ACHN (cell line): ENCODE measurements around the gene CCDC15.
A peak's percentile ranks its signal among the peaks of the same experiment; 100 is the strongest.
"Not testable (repeated sequence)": the region's sequence is repeated elsewhere in the genome, so short reads cannot be mapped to it uniquely, and the experiment has no call there.

ENCODE experiments used
- DNase-seq: peaks from one replicate; pipeline ENCODE4 v3.0.0-alpha.2; 2015
- in situ Hi-C: cut with HindIII; loops from 2 replicates; pipeline ENCODE4 v1.10.0; 2017; ENCODE audit warnings: low sequenced_read_pairs, low pct_ligation_motif_present, low pct_unique_long_range_greater_than_20kb

The CCDC15 gene

GRCh38 chr11:124938970-124939369 is 15.0 kb upstream of the CCDC15 start:
- DNase-seq, result no peak
- in situ Hi-C loops, result no loop called here

DNA sequence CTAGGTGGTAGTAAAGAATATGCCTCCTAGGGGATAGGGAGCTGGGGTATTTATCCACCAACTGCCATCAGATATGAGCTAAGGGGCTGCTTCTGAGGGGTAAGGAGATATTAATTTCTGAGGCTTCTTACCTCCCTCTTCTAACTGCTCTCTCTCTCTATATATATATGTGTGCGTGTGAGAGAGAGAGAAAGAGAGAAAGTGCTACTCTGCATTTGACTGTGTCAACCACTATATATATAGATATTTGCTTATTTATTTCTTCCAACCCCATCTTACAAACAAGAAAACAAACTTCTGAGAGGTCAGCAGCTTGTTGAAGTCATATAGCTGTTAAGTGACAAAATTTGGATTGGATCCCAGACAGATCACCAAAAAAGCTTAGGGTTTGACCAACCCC is 12.3 kb upstream of the CCDC15 start:
- in situ Hi-C loops, result no loop called here

DNA sequence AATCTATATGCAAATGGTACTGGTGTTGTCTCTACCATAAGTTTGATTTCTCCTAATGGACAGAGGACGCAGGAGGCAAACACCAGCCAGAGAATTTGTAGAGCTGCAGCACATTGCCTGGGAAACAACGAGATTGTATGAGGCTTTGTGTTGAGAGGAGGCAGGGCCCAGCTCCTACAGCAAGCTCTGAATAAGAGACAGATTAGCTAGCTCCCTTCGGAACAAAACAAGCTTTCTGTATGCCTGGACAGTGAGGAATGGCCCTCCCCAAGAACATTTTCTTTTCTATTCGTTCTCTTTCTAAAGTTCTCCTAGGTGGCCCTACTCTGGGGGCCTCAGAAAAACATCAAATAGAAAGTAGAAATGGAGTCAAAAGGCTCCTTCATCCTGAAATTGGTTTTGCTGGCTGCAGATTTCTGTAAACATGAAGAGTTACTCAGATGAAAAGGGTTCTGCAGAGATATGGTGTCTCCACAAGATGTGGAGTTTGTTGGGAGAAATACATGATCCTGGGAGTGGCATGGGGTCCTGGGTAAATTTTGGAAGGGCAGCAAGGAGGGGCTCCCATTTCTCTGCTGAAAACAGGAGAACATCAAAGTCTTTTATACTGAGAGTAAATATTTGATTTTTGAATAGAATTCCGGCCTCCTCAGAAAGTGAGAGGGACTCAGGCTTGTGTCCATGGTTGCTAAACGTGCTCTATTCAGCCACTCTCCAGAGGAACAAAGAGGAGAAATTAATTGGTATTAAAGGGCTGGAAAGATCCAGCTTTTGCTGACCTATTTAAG is 11.3 kb upstream of the CCDC15 start:
- DNase-seq, result no peak
- in situ Hi-C loops, result no loop called here

More for the DNA sequence above, 12.3 kb upstream of the CCDC15 start:
- no peak for DNase-seq

DNA sequence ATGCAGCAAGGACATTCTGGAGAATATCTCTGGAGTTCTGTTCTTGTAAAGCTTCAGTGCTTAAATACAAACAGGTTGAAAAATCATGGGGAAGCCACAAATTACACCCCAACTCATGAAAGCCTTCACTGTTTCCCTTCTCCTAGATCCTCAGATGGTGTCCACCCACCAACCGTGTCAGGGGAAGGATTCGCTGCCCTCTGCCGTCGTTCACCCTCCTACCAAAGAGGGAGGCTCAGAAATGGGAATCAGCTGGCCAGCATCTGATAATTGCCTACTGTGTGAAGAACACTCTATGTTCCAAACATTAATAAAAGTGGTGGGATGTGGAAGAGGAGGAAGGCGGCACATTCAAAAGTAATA is 10.8 kb upstream of the CCDC15 start:
- in situ Hi-C loops, result no loop called here
- no peak for DNase-seq

GRCh38 chr11:124943741-124944140 is 10.3 kb upstream of the CCDC15 start:
- in situ Hi-C loops, result no loop called here
- DNase-seq, result no peak

DNA sequence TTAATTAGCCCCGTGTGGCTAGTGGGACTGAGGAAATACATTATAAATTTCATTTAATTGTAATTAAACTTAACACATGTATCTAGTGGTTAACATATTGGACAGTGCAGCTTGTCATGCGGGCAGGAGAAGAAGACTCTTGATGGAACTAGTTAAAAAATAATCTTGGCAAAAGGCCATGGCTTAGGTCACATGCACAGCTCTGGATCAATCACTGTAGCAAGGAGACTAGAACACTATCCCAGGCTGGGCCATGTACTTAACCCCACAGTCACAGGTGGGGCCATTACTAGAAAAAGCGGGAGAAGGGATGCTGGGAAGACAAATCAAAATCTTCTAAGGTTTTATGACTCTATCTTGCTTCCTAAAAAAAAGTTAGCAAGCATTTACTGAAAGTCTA is 9.4 kb upstream of the CCDC15 start:
- no peak for DNase-seq
- in situ Hi-C loops, result no loop called here

DNA sequence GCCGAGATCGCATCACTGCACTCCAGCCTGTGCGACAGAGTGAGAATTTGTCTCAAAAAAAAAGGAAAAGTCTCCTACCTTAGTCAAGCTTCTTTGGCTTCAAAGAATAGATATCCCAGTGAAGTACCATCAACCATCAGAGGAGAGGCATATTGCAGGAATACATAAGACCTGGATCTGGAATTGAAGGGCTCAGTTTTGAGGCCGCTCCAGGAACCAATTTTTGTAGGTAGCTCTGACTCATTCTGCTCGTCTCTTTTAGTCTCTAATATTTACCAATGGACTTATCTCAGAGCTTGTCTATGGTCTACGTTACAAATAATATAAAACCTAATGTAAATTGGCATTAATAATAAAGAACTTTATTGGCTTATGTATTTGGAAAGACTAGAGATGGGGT is 8.2 kb upstream of the CCDC15 start:
- in situ Hi-C loops, result no loop called here
- DNase-seq, result no peak

DNA sequence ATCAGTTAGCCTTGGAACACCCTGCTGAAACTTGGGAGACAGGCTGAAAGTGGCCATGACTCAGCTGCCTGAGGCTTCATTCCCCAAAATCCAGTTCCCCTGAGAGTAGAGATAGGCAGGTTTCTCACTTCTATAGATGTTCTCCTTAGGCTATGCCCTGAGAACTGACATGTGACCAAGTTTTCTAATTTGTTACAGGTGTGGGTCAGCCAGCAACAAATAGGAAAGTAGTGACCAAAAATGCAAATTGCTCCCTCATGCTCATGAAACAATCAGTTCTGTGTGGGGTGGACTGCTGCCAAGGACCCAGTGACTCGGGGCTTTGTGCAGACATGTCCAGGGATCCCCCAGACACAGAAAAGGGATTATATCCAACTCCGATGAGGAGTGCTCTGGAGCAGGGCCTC is 7.3 kb upstream of the CCDC15 start:
- in situ Hi-C loops, result no loop called here
- no peak for DNase-seq

GRCh38 chr11:124950601-124951330 is 3.2 kb upstream of the CCDC15 start:
- no peak for DNase-seq
- in situ Hi-C loops, result no loop called here

DNA sequence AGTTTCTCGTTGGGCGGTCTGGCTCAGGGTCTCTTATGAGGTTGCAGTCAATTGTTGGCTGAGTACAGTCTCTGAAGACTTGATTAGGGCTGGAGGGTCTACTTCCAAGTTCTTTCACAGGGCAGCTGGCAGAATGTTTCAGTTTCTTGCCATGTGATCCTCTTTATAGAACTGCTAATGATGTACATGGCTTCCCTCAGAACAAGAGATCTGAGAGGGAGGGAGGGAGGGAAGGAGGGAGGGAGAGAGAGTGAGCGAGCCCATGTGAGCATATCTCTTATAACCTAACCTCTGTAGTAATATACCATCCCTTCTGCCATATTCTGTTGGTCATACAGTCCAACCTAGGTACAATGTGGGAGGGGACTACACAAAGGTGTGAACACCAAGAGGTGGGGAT is 2.7 kb upstream of the CCDC15 start:
- in situ Hi-C loops, result no loop called here
- DNase-seq, result no peak

DNA sequence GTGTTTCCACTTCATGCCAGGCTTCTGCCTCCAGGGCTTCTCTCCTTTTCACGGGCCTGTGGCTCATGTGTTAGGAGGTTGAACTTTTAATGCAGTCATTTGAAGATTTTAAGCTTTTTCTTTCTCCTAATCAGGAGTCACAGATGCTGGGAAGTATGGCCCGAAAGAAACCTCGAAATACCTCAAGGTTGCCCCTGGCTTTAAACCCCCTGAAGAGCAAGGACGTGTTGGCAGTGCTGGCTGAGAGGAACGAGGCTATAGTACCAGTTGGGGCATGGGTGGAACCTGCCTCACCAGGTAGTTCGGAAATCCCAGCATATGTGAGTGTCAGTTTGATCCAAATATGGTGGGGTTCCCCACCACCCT is 571 bp downstream of the CCDC15 start:
- no peak for DNase-seq

GRCh38 chr11:124955035-124955434 is 1.0 kb downstream of the CCDC15 start:
- no peak for DNase-seq
- in situ Hi-C loops, result no loop called here

More for the DNA sequence above, 571 bp downstream of the CCDC15 start:
- in situ Hi-C loops, result no loop called here

DNA sequence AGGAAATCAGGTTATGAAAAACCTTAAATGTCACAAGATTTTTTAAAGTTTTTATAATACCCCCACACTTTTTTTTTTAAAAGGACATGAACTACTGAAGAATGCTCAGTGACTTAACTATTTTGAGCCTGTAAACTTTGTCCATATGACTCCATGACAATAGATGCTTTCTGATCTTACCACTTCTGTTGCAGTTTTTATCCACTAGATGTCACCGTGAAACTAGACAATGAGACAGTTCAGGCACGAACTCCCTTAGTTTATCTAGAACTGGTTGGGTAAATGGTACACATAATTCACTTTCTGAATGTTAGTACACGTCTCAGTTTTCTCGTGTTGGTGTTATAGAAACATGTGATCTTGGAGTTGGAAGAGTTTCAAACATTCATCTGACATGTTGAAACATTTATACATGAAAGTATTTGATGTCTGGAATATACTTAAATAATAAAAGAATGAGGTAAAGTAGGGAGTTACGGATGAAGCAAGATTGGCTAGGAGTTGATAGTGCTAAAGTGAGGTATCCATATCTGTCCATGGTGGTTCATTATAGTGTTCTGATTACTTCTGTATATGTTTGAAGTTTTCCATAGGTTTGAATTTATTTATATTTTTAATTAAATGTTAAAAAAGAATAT is 8.1 kb downstream of the CCDC15 start:
- DNase-seq, result peak; percentile 72
- in situ Hi-C loops, result no loop called here

DNA sequence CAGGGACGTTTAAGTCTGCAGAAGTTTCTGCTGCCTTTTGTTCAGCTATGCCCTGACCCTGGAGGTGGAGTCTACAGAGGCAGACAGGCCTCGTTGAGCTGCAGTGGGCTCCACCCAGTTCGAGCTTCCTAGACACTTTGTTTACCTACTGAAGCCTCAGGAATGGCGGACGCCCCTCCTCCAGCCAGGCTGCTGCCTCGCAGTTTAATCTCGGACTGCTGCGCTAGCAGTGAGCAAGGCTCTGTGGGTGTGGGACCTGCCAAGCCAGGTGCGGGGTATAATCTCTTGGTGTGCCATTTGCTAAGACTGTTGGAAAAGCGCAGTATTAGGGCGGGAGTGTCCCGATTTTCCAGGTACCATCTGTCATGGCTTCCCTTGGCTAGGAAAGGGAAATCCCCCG is 14.2 kb downstream of the CCDC15 start:
- DNase-seq, in situ Hi-C loops: not testable (repeated sequence)

DNA sequence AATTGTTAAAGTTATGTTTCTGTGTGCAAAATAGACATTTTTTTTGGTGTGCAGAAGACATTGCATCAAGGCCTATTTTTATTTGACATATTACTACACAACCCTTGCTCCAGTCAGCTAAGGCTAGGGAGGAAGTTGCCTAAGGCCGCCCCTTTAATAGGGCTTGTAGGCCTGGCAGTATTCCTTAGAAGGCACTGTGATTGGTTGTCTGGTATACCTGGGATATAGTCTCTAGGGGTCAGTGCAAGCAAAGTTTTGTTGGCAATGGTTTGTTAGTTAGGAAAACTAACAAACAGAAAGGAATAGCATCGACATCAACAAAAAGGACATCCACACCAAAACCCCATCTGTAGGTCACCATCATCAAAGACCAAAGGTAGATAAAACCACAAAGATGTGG is 16.9 kb downstream of the CCDC15 start:
- in situ Hi-C loops, result no loop called here
- DNase-seq, result peak; percentile 24

DNA sequence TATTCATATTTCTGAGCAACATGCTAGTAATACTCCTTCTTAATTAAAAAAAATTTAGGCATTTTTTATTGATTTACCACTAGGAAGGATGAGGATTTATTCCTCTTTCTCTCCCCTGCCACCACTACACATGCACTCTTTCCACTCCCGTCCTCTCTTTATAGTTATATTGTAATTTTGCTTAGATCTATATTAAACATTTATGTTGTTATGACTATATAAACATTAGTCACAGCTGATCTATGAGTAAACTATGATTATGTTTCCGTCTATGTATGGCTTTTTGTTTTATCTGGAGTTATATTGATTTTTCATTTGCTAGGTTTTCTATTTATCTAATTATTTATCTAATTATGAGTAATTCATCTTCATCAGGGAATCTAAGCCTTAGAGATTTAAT is 17.8 kb downstream of the CCDC15 start:
- DNase-seq, result no peak
- in situ Hi-C loops, result no loop called here

- no peak for DNase-seq
- in situ Hi-C loops, result no loop called here
Observed at GRCh38 chr11:124976531-124976930, 22.5 kb downstream of the CCDC15 start.

- DNase-seq, result no peak
- in situ Hi-C loops, result no loop called here
Observed at GRCh38 chr11:124977006-124977405, 23.0 kb downstream of the CCDC15 start.

- in situ Hi-C loops, result no loop called here
- no peak for DNase-seq
Observed at GRCh38 chr11:124978316-124978715, 24.3 kb downstream of the CCDC15 start.

DNA sequence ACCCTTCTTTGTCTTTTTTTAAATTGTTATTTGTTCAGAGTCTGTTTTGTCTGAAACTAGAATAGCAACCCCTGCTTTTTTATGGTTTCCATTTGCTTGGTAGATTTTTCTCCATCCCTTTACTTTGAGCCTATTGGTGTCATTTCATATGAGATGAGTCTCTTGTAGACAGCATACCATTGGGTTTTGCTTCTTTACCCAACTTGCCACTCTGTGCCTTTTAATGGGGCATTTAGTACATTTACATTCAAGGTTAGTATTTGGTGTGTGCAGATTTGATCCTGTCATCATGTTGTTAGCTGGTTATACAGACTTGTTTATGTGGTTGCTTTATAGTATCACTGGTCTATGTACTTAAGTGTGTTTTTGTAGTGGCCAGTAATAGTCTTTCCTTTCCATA is 28.0 kb downstream of the CCDC15 start:
- no peak for DNase-seq
- in situ Hi-C loops, result no loop called here
